ENCODE data around the gene ACTR1B.
"Not testable (repeated sequence)": the region's sequence is repeated elsewhere in the genome, so short reads cannot be mapped to it uniquely, and the experiment has no call there.

Gene ACTR1B

DNA sequence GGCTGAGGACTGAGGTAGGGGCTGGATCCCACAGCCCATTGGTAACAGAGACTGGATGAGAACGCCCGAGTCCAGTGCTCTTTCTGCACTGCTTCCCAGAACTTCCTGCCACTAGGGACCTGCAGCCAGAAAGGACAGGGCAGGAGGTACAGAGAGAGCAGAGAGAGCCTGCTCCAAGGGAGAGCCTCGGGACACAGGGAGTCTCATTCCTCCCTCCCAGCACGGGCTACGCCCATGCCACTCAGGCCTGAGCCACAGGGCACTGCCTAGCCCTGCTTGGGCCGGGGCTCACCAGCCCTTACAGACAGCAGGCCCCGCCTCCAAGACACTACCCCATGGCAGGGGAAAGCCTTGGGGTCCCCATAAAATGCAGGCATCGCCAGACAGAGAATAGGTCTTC is 48.1 kb downstream of the ACTR1B start:
- DNase-seq (ENCODE audit: low read depth) = not testable (repeated sequence)

DNA sequence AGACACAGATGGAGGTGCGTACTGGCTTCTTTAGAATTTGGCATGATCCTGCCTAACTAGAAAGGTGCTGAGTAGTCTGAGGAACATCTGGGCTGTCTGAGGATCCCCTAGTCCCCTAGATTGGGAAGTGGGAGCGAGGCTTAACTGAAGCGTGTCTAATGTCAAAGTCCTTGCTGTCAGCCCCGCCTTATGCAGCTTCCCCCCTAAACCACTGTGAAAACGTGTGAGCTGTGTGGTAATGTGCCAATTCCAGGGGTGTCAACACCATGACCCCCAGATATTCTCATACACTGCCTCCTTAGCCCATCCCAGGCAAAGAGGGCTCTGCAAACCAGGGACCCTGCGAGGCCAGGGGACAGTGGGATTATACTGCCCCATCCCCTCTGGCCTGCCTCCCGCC is 51.9 kb downstream of the ACTR1B start:
- not testable (repeated sequence) for DNase-seq (ENCODE audit: low read depth)

DNA sequence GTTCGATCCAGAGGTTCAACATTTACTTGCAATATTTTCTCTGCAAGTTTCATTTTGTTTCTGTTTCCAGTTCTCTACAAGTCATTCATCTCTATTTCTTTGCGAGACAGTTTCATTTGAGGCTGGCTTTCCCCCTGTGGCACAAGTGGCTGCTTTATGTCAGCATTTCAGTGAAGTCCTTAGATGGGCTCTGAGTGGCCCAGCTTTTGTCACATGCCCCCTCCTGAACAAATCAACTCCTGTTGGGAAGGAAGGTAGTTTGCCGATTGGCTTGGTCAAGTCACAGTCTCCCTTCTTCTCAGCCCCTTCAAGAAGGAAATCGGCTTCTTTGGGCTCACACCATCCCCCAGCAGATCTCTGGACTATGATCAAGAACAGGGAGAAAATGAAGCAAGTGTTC is 55.1 kb downstream of the ACTR1B start:
- not testable (repeated sequence) for DNase-seq (ENCODE audit: low read depth)

Data from fibroblast of the conjunctiva (primary cell).